PC-9 (cell line): ENCODE data around the gene TLX2. TPM values are rescaled to one million over a fixed set of nuclear protein-coding genes. Genes with fewer than 3 reads are reported as not detected.

ENCODE experiments used
- BruUV-seq: library from RNA; stranded (reverse); fragments of 400-500 nt; replicated peaks from 2 replicates; lab custom pipeline; 2021; lab: Mats Ljungman, UMichigan
- CTCF ChIA-PET: fragments of 300-600 bp; sonication (Branson Sonifier 250); formaldehyde crosslinking; loops from one replicate; lab custom pipeline; 2022; ENCODE audit warnings: antibody characterized with exemption; lab: Charles Lee
- POLR2A ChIA-PET: fragments of 300-600 bp; sonication (Branson Sonifier 250); formaldehyde crosslinking; loops from one replicate; lab custom pipeline; 2022; ENCODE audit warnings: antibody characterized with exemption; ENCODE audit not compliant: unreplicated experiment; lab: Charles Lee
- DNase-seq, 2 experiments: peaks; one replicate each; pipeline versions ENCODE4 v3.0.0 to v3.0.0-alpha.2; 2015 to 2022; ENCODE audit warnings: mixed read lengths in 1 of 2
- H2AFZ ChIP-seq: fragments of 200-600 bp; sonication (generic); 2 replicates; pipeline ENCODE4 v1.8.1; 2017; ENCODE audit warnings: antibody characterized with exemption
- H3F3A ChIP-seq: fragments of 200-600 bp; sonication (generic); 2 replicates; pipeline ENCODE4 v1.8.1; 2017; ENCODE audit warnings: antibody characterized with exemption, mild to moderate bottlenecking, low read depth; ENCODE audit not compliant: insufficient read depth
- H3K27ac ChIP-seq: fragments of 200-600 bp; sonication (generic); 2 replicates; pipeline ENCODE4 v1.6.1; 2016; ENCODE audit warnings: mixed run types
- H3K27me3 ChIP-seq: fragments of 200-600 bp; sonication (generic); 2 replicates; pipeline ENCODE4 v1.6.1; 2016; ENCODE audit warnings: low read depth, mixed run types; ENCODE audit not compliant: insufficient read depth
- H3K36me3 ChIP-seq: fragments of 200-600 bp; sonication (generic); 2 replicates; pipeline ENCODE4 v1.6.1; 2016; ENCODE audit warnings: low read depth, mixed run types
- H3K4me1 ChIP-seq: fragments of 200-600 bp; sonication (generic); replicated peaks from 2 replicates; pipeline ENCODE4 v1.6.1; 2016; ENCODE audit warnings: mixed run types; ENCODE audit not compliant: insufficient read depth
- H3K4me2 ChIP-seq: fragments of 200-600 bp; sonication (generic); 2 replicates; pipeline ENCODE4 v1.6.1; 2017; ENCODE audit warnings: mixed run types
- H3K4me3 ChIP-seq: fragments of 200-600 bp; sonication (generic); 2 replicates; pipeline ENCODE4 v1.6.1; 2016; ENCODE audit warnings: mixed run types
- H3K79me2 ChIP-seq: fragments of 200-600 bp; sonication (generic); 2 replicates; pipeline ENCODE4 v1.6.1; 2017; ENCODE audit warnings: low read depth, mixed run types
- H3K9me2 ChIP-seq: fragments of 200-600 bp; sonication (generic); 2 replicates; pipeline ENCODE4 v1.8.1; 2017; ENCODE audit warnings: mild to moderate bottlenecking; ENCODE audit not compliant: insufficient read depth
- H3K9me3 ChIP-seq: fragments of 200-600 bp; sonication (generic); 2 replicates; pipeline ENCODE4 v1.8.1; 2016; ENCODE audit warnings: low read depth; ENCODE audit not compliant: insufficient read depth
- H4K20me1 ChIP-seq: fragments of 200-600 bp; sonication (generic); 2 replicates; pipeline ENCODE4 v1.8.1; 2017; ENCODE audit not compliant: insufficient read depth
- CTCF ChIP-seq: fragments of 200-600 bp; sonication (generic); conservative IDR thresholded peaks from 2 replicates; pipeline ENCODE4 v1.6.1; 2017; ENCODE audit warnings: mixed run types, antibody characterized with exemption, mild to moderate bottlenecking, moderate library complexity
- EZH2 ChIP-seq: fragments of 200-600 bp; sonication (generic); IDR thresholded peaks from 2 replicates; pipeline ENCODE4 v1.8.0; 2017; ENCODE audit warnings: antibody characterized with exemption, low read depth
- intact Hi-C: fragments of 100-400 bp; cut with micrococcal nuclease; formaldehyde crosslinking; loops from one replicate; pipeline ENCODE4 v1.10.0; 2022; ENCODE audit not compliant: unreplicated experiment
- total RNA-seq: library from RNA; stranded (reverse); gene quantifications from 2 replicates; pipeline ENCODE4 v1.2.3, GENCODE V29; 2021

Gene TLX2
- total RNA-seq, 1 experiment from 2014 or later = 3.1 TPM

GRCh38 chr2:74556831-74557370 is 42.7 kb downstream of the TLX2 start:
- CTCF ChIA-PET = no interaction called here
- H3K27ac ChIP-seq = no peak overlapping the region
- H3K4me3 ChIP-seq = no peak overlapping the region
- no peaks in the 10 kb centered on the region for H3K79me2 ChIP-seq
- no TSS peak for BruUV-seq
- no peak for DNase-seq
- H3K9me2 ChIP-seq = no peaks in the 10 kb centered on the region
- POLR2A ChIA-PET = no interaction called here
- no peaks in the 10 kb centered on the region for H3K9me3 ChIP-seq
- H3K27me3 ChIP-seq = no peaks in the 10 kb centered on the region
- H3K4me1 ChIP-seq = 0 out of 2 replicates have a peak, but pooled peaks cover 4% of the 10 kb centered on the region
- peaks cover 29% of the 10 kb centered on the region; the same call in 1 of the 2 replicates for H3F3A ChIP-seq
- H2AFZ ChIP-seq = no peak overlapping the region
- H3K36me3 ChIP-seq = no peaks in the 10 kb centered on the region
- TF ChIP-seq CTCF (no peak), EZH2 (no peak)
- H4K20me1 ChIP-seq = no peaks in the 10 kb centered on the region
- no peak overlapping the region for H3K4me2 ChIP-seq
- intact Hi-C loops = no loop called here

- no peaks in the 10 kb centered on the region for H3K36me3 ChIP-seq
- H3F3A ChIP-seq = peaks cover 22% of the 10 kb centered on the region; the same call in 1 of the 2 replicates
- ChIA-PET POLR2A (interaction anchor here (0.5 kb wide), 1 partner anchor 9 kb away, joined by 5 read pairs; no protein-coding TSS in a partner anchor), CTCF (no interaction called here)
- intact Hi-C loops = no loop called here
- no TSS peak for BruUV-seq
- no peaks in the 10 kb centered on the region for H3K27me3 ChIP-seq
- H3K27ac ChIP-seq = no peak overlapping the region
- H3K79me2 ChIP-seq = no peaks in the 10 kb centered on the region
- no peaks in the 10 kb centered on the region for H4K20me1 ChIP-seq
- 0 out of 2 replicates have a peak, but pooled peaks cover 2% of the 10 kb centered on the region for H3K4me1 ChIP-seq
- no peak overlapping the region for H2AFZ ChIP-seq
- H3K4me3 ChIP-seq = no peak overlapping the region
- no peak for TF ChIP-seq CTCF
- no peak for TF ChIP-seq EZH2
- no peak overlapping the region for H3K4me2 ChIP-seq
- DNase-seq = no peak
- H3K9me2 ChIP-seq = no peaks in the 10 kb centered on the region
- no peaks in the 10 kb centered on the region for H3K9me3 ChIP-seq
These were observed 44.3 kb downstream of the TLX2 start for GRCh38 chr2:74558284-74559230.

- no peak for DNase-seq
- H4K20me1 ChIP-seq = no peaks in the 10 kb centered on the region
- H3K9me2 ChIP-seq = no peaks in the 10 kb centered on the region
- H3K27me3 ChIP-seq = no peaks in the 10 kb centered on the region
- no TSS peak for BruUV-seq
- CTCF ChIA-PET = no interaction called here
- H3K4me3 ChIP-seq = no peak overlapping the region
- H3K9me3 ChIP-seq = no peaks in the 10 kb centered on the region
- peaks cover 22% of the 10 kb centered on the region; the same call in 1 of the 2 replicates for H3F3A ChIP-seq
- no peaks in the 10 kb centered on the region for H3K36me3 ChIP-seq
- H3K4me2 ChIP-seq = no peak overlapping the region
- H2AFZ ChIP-seq = no peak overlapping the region
- intact Hi-C loops = no loop called here
- H3K4me1 ChIP-seq = no peaks in the 10 kb centered on the region
- no peak overlapping the region for H3K27ac ChIP-seq
- POLR2A ChIA-PET = no interaction called here
- no peaks in the 10 kb centered on the region for H3K79me2 ChIP-seq
- TF ChIP-seq CTCF (no peak), EZH2 (no peak)
These were observed 45.7 kb downstream of the TLX2 start for GRCh38 chr2:74559912-74560311.
